HepG2 (cell line): ENCODE data around the gene CAPN9. TPM values are rescaled to one million over a fixed set of nuclear protein-coding genes. Genes with fewer than 3 reads are reported as not detected.

ENCODE experiments used
- ARNT2 ChIP-seq: sonication (generic); formaldehyde crosslinking; IDR thresholded peaks from 2 replicates; pipeline ENCODE4 v1.8.0; 2022; ENCODE audit warnings: mild to moderate bottlenecking, low read depth, missing genetic modification reagents, moderate library complexity
- DNMT1 ChIP-seq: sonication (generic); formaldehyde crosslinking; IDR thresholded peaks from 2 replicates; pipeline ENCODE4 v1.5.1; 2020; ENCODE audit warnings: mild to moderate bottlenecking, missing genetic modification reagents
- FOXA3 ChIP-seq: IDR thresholded peaks from 2 replicates; pipeline ENCODE4 v1.6.1; 2016; ENCODE audit warnings: missing genetic modification reagents, missing compliant biosample characterization
- HNF4A ChIP-seq: sonication (generic); formaldehyde crosslinking; IDR thresholded peaks from 2 replicates; pipeline ENCODE4 v1.4.0; 2020; ENCODE audit warnings: missing genetic modification reagents
- HNRNPK ChIP-seq: fragments of 200-400 bp; formaldehyde crosslinking; IDR thresholded peaks from 2 replicates; pipeline ENCODE4 v1.6.1; 2018; ENCODE audit warnings: low read length, low read depth, moderate library complexity, mild to moderate bottlenecking; ENCODE audit not compliant: poor library complexity, severe bottlenecking
- KLF11 ChIP-seq: IDR thresholded peaks from 2 replicates; pipeline ENCODE4 v1.6.1; 2016; ENCODE audit warnings: missing compliant biosample characterization
- MED8 ChIP-seq: sonication (generic); formaldehyde crosslinking; IDR thresholded peaks from 2 replicates; pipeline ENCODE4 v1.8.1; 2023; ENCODE audit warnings: mild to moderate bottlenecking, missing genetic modification reagents; ENCODE audit not compliant: insufficient replicate concordance
- NFRKB ChIP-seq: fragments of 450-650 bp; IDR thresholded peaks from 2 replicates; pipeline ENCODE4 v1.6.1; 2017
- PHB2 ChIP-seq: fragments of 450-650 bp; IDR thresholded peaks from 2 replicates; pipeline ENCODE4 v1.6.1; 2018; ENCODE audit not compliant: partially characterized antibody
- RBM22 ChIP-seq: fragments of 200-400 bp; formaldehyde crosslinking; optimal IDR thresholded peaks from 2 replicates; pipeline ENCODE3; 2017; ENCODE audit warnings: mild to moderate bottlenecking, low read length, moderate library complexity
- TFAP4 ChIP-seq: sonication (generic); IDR thresholded peaks from 2 replicates; pipeline ENCODE4 v1.6.1; 2016; ENCODE audit warnings: low read depth, borderline replicate concordance
- ZBTB20 ChIP-seq: sonication (generic); formaldehyde crosslinking; IDR thresholded peaks from 2 replicates; pipeline ENCODE4 v1.8.1; 2023; ENCODE audit warnings: missing genetic modification reagents, low read depth, mild to moderate bottlenecking, borderline replicate concordance
- ZNF10 ChIP-seq: sonication (generic); formaldehyde crosslinking; IDR thresholded peaks from 2 replicates; pipeline ENCODE4 v1.4.0; 2020; ENCODE audit warnings: mild to moderate bottlenecking, low read depth, missing genetic modification reagents, borderline replicate concordance
- ZNF225 ChIP-seq: sonication (generic); formaldehyde crosslinking; IDR thresholded peaks from 2 replicates; pipeline ENCODE4 v1.4.0; 2020; ENCODE audit warnings: mild to moderate bottlenecking, missing genetic modification reagents
- ZNF546 ChIP-seq: sonication (generic); formaldehyde crosslinking; conservative IDR thresholded peaks from 2 replicates; pipeline ENCODE4 v1.8.1; 2023; ENCODE audit warnings: mild to moderate bottlenecking, missing genetic modification reagents
- ZNF547 ChIP-seq: sonication (generic); formaldehyde crosslinking; IDR thresholded peaks from 2 replicates; pipeline ENCODE4 v1.5.1; 2020; ENCODE audit warnings: mild to moderate bottlenecking, missing genetic modification reagents
- ZNF703 ChIP-seq: sonication (generic); formaldehyde crosslinking; IDR thresholded peaks from 2 replicates; pipeline ENCODE4 v1.5.1; 2020; ENCODE audit warnings: missing genetic modification reagents, mild to moderate bottlenecking, moderate library complexity, borderline replicate concordance
- polyA plus RNA-seq, 8 experiments: library from polyadenylated mRNA; depleted of rRNA in 3 of 8; stranded (reverse) in 7 of 8; unstranded in 1 of 8; fragments of >200 nt; fragmentation: Illumina TruSeq in 4 of 8; extraction: Trizol in 4 of 8; gene quantifications; 2 replicates each; pipeline versions ENCODE4 v1.2.1 to v1.2.3, GENCODE V29; 2011 to 2016; ENCODE audit warnings: low read depth in 4 of 8, missing spikeins in 1 of 8, mixed read lengths in 1 of 8; ENCODE audit not compliant: insufficient read depth in 1 of 8
- total RNA-seq, 5 experiments: library from RNA; depleted of rRNA; stranded (reverse); fragments of >200 nt; fragmentation: Illumina TruSeq; extraction: Trizol; gene quantifications; 2 replicates each; pipeline ENCODE4 v1.2.3, GENCODE V29; 2016; ENCODE audit warnings: low read depth in 1 of 5
- TF ChIP-seq, protein P1 (sequence below): sonication (generic); formaldehyde crosslinking; IDR thresholded peaks from 2 replicates; pipeline ENCODE4 v1.8.1; 2023; ENCODE audit warnings: mild to moderate bottlenecking, missing genetic modification reagents
- TF ChIP-seq, protein P2 (sequence below): sonication (generic); formaldehyde crosslinking; IDR thresholded peaks from 2 replicates; pipeline ENCODE4 v1.4.0; 2020; ENCODE audit warnings: missing genetic modification reagents, borderline replicate concordance
- TF ChIP-seq, protein P3 (sequence below): sonication (generic); formaldehyde crosslinking; conservative IDR thresholded peaks from 2 replicates; pipeline ENCODE4 v1.8.0; 2022; ENCODE audit warnings: low read depth, missing genetic modification reagents

The CAPN9 gene
- total and polyA plus RNA-seq, 2 of the 13 experiments (the other 11 are each of a cell fraction or from before 2014, with no cell fraction given), result 0.04 to 0.31 TPM

DNA sequence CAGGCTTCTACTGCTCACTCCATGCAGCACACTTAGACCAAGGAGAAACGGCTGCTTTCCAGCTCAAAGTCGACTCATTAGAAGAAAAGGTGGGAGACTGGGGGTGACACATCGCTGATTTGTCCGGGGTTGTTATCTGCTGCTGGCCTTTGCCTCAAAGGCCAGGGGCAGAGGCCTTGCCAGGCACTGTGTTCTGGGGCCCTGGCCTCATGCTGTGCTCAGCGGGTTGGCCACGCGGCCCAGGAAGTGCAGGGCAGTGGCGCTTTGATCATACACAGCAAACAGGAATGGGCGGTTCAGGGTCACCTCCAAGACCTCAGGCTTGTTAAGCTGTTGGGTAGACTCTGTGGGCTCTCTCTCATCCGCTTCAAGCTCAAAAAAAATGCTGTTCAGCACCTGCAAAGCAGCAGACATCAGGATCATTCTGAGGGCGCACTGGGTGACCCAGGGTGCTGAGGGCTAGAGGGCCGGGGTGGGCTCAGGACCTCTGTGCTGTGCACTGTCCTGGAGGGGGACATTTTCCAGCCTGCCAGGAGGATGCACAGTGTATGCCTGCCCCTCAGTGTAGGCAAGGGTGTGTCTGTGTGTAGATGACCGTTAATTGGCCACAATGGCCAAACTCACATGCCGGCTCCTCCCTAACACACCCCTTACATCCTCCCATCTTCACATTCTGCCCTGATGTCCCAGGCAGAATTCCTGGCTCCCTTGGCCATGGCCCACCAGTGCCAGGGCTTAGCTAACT is 44.1 kb upstream of the CAPN9 start (continued):
- TF ChIP-seq, protein P1, sequence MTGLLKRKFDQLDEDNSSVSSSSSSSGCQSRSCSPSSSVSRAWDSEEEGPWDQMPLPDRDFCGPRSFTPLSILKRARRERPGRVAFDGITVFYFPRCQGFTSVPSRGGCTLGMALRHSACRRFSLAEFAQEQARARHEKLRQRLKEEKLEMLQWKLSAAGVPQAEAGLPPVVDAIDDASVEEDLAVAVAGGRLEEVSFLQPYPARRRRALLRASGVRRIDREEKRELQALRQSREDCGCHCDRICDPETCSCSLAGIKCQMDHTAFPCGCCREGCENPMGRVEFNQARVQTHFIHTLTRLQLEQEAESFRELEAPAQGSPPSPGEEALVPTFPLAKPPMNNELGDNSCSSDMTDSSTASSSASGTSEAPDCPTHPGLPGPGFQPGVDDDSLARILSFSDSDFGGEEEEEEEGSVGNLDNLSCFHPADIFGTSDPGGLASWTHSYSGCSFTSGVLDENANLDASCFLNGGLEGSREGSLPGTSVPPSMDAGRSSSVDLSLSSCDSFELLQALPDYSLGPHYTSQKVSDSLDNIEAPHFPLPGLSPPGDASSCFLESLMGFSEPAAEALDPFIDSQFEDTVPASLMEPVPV (CRISPR knock-in tag), result peak; percentile 97
- TF ChIP-seq, protein P2, sequence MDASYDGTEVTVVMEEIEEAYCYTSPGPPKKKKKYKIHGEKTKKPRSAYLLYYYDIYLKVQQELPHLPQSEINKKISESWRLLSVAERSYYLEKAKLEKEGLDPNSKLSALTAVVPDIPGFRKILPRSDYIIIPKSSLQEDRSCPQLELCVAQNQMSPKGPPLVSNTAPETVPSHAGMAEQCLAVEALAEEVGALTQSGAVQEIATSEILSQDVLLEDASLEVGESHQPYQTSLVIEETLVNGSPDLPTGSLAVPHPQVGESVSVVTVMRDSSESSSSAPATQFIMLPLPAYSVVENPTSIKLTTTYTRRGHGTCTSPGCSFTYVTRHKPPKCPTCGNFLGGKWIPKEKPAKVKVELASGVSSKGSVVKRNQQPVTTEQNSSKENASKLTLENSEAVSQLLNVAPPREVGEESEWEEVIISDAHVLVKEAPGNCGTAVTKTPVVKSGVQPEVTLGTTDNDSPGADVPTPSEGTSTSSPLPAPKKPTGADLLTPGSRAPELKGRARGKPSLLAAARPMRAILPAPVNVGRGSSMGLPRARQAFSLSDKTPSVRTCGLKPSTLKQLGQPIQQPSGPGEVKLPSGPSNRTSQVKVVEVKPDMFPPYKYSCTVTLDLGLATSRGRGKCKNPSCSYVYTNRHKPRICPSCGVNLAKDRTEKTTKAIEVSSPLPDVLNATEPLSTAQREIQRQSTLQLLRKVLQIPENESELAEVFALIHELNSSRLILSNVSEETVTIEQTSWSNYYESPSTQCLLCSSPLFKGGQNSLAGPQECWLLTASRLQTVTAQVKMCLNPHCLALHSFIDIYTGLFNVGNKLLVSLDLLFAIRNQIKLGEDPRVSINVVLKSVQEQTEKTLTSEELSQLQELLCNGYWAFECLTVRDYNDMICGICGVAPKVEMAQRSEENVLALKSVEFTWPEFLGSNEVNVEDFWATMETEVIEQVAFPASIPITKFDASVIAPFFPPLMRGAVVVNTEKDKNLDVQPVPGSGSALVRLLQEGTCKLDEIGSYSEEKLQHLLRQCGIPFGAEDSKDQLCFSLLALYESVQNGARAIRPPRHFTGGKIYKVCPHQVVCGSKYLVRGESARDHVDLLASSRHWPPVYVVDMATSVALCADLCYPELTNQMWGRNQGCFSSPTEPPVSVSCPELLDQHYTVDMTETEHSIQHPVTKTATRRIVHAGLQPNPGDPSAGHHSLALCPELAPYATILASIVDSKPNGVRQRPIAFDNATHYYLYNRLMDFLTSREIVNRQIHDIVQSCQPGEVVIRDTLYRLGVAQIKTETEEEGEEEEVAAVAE (CRISPR knock-in tag), result peak; percentile 89
- TF ChIP-seq ARNT2 (peak; percentile 68; the same call in 1 of the 2 replicates), FOXA3 (CRISPR knock-in tag) (peak; percentile 88), PHB2 (no peak), ZNF225 (CRISPR knock-in tag) (no peak), ZNF10 (CRISPR knock-in tag) (no peak), NFRKB (no peak), TFAP4 (peak; percentile 82; the same call in 1 of the 2 replicates), ZNF547 (CRISPR knock-in tag) (0 out of 2 replicates have a peak, but pooled peaks have one; percentile 32), HNRNPK (no peak), MED8 (CRISPR knock-in tag) (peak; percentile 86), HNF4A (CRISPR knock-in tag) (peak; percentile 98), ZNF546 (CRISPR knock-in tag) (no peak), DNMT1 (peak; percentile 87), RBM22 (peak; percentile 65), KLF11 (CRISPR knock-in tag) (peak; percentile 90; the same call in 1 of the 2 replicates), ZNF703 (CRISPR knock-in tag) (0 out of 2 replicates have a peak, but pooled peaks have one; percentile 73), ZBTB20 (CRISPR knock-in tag) (peak; percentile 98)
- TF ChIP-seq, protein P3, sequence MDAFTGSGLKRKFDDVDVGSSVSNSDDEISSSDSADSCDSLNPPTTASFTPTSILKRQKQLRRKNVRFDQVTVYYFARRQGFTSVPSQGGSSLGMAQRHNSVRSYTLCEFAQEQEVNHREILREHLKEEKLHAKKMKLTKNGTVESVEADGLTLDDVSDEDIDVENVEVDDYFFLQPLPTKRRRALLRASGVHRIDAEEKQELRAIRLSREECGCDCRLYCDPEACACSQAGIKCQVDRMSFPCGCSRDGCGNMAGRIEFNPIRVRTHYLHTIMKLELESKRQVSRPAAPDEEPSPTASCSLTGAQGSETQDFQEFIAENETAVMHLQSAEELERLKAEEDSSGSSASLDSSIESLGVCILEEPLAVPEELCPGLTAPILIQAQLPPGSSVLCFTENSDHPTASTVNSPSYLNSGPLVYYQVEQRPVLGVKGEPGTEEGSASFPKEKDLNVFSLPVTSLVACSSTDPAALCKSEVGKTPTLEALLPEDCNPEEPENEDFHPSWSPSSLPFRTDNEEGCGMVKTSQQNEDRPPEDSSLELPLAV (CRISPR knock-in tag), result no peak
